Chondrocyte (in vitro differentiated cells): Measurements from ENCODE around the gene CLRN1. TPM values are rescaled to one million over a fixed set of nuclear protein-coding genes. Genes with fewer than 3 reads are reported as not detected.

Experiments used
- DNase-seq: peaks from one replicate; pipeline ENCODE4 v3.0.0; 2021; ENCODE audit warnings: mixed read lengths, low spot score
- H3K27ac Mint-ChIP-seq: one replicate; pipeline ENCODE4 v1.8.0; 2021; ENCODE audit warnings: mild to moderate bottlenecking, moderate library complexity, mixed read lengths; ENCODE audit not compliant: unreplicated experiment
- H3K27me3 Mint-ChIP-seq: 2 replicates; pipeline ENCODE4 v1.8.0; 2021; ENCODE audit warnings: low read depth, mixed read lengths
- H3K36me3 Mint-ChIP-seq: 2 replicates; pipeline ENCODE4 v1.8.0; 2021; ENCODE audit warnings: low read depth, mixed read lengths
- H3K4me1 Mint-ChIP-seq: 2 replicates; pipeline ENCODE4 v1.8.0; 2021; ENCODE audit warnings: low read depth, mild to moderate bottlenecking, mixed read lengths
- H3K4me3 Mint-ChIP-seq: one replicate; pipeline ENCODE4 v1.8.0; 2021; ENCODE audit warnings: mild to moderate bottlenecking, moderate library complexity, mixed read lengths; ENCODE audit not compliant: unreplicated experiment
- H3K9me3 Mint-ChIP-seq: 2 replicates; pipeline ENCODE4 v1.8.0; 2021; ENCODE audit warnings: low read depth, mixed read lengths
- CTCF ChIP-seq: fragments of 200-600 bp; sonication (generic); IDR thresholded peaks from 2 replicates; pipeline ENCODE4 v1.5.0; 2021; ENCODE audit warnings: antibody characterized with exemption, mild to moderate bottlenecking, moderate library complexity
- total RNA-seq: library from RNA; stranded (reverse); gene quantifications from 3 replicates; pipeline ENCODE4 v1.2.1, GENCODE V29; 2021

The CLRN1 gene
- total RNA-seq, 1 donor from 2014 or later = not detected

GRCh38 chr3:150930839-150931238 lies 41.7 kb downstream of the CLRN1 start:
- Mint-ChIP-seq H3K27ac (no peak overlapping the region), H3K4me1 (peaks cover 10% of the 10 kb centered on the region), H3K36me3 (no peaks in the 10 kb centered on the region), H3K4me3 (no peak overlapping the region), H3K27me3 (peaks cover 38% of the 10 kb centered on the region), H3K9me3 (no peaks in the 10 kb centered on the region)
- TF ChIP-seq CTCF = no peak
- DNase-seq = no peak

- Mint-ChIP-seq H3K4me1 (peaks cover 6% of the 10 kb centered on the region), H3K27ac (no peak overlapping the region), H3K4me3 (no peak overlapping the region), H3K36me3 (no peaks in the 10 kb centered on the region), H3K27me3 (peaks cover 32% of the 10 kb centered on the region), H3K9me3 (no peaks in the 10 kb centered on the region)
- no peak for TF ChIP-seq CTCF
- DNase-seq = no peak
Observed at GRCh38 chr3:150928234-150928633, 44.3 kb downstream of the CLRN1 start.

- no peak for TF ChIP-seq CTCF
- peaks cover 5% of the 10 kb centered on the region for H3K4me1 Mint-ChIP-seq
- H3K27me3 Mint-ChIP-seq = peaks cover 16% of the 10 kb centered on the region
- no peaks in the 10 kb centered on the region for H3K36me3 Mint-ChIP-seq
- no peak for DNase-seq
- H3K9me3 Mint-ChIP-seq = no peaks in the 10 kb centered on the region
- H3K27ac Mint-ChIP-seq = no peak overlapping the region
- no peak overlapping the region for H3K4me3 Mint-ChIP-seq
Observed at GRCh38 chr3:150926328-150926727, 46.2 kb downstream of the CLRN1 start.

GRCh38 chr3:150925751-150926201 lies 46.8 kb downstream of the CLRN1 start:
- no peak for DNase-seq
- H3K36me3 Mint-ChIP-seq = no peaks in the 10 kb centered on the region
- H3K4me1 Mint-ChIP-seq = peaks cover 5% of the 10 kb centered on the region
- peaks cover 10% of the 10 kb centered on the region for H3K27me3 Mint-ChIP-seq
- no peak overlapping the region for H3K27ac Mint-ChIP-seq
- H3K9me3 Mint-ChIP-seq = no peaks in the 10 kb centered on the region
- no peak overlapping the region for H3K4me3 Mint-ChIP-seq
- TF ChIP-seq CTCF = peak; percentile 79

- Mint-ChIP-seq H3K27ac (no peak overlapping the region), H3K36me3 (no peaks in the 10 kb centered on the region), H3K9me3 (no peaks in the 10 kb centered on the region), H3K4me3 (no peak overlapping the region), H3K27me3 (peaks cover 19% of the 10 kb centered on the region), H3K4me1 (peaks cover 5% of the 10 kb centered on the region)
- DNase-seq = no peak
- TF ChIP-seq CTCF = no peak
Observed at GRCh38 chr3:150922611-150923010, 49.9 kb downstream of the CLRN1 start.
